DND-41 (cell line): ENCODE measurements around the gene RS1.

ENCODE experiments used
- EZH2 ChIP-seq: IDR thresholded peaks from 3 replicates; pipeline ENCODE4 v1.6.1; 2012; ENCODE audit warnings: borderline replicate concordance, low read depth, mild to moderate bottlenecking, moderate library complexity, low read length, inconsistent platforms; ENCODE audit not compliant: severe bottlenecking
- TF ChIP-seq, protein P1 (sequence below): IDR thresholded peaks from 2 replicates; pipeline ENCODE4 v1.5.1; 2012; ENCODE audit warnings: borderline replicate concordance, low read length, moderate library complexity, mild to moderate bottlenecking; ENCODE audit not compliant: poor library complexity, severe bottlenecking; ENCODE audit errors: extremely low read depth

DNA sequence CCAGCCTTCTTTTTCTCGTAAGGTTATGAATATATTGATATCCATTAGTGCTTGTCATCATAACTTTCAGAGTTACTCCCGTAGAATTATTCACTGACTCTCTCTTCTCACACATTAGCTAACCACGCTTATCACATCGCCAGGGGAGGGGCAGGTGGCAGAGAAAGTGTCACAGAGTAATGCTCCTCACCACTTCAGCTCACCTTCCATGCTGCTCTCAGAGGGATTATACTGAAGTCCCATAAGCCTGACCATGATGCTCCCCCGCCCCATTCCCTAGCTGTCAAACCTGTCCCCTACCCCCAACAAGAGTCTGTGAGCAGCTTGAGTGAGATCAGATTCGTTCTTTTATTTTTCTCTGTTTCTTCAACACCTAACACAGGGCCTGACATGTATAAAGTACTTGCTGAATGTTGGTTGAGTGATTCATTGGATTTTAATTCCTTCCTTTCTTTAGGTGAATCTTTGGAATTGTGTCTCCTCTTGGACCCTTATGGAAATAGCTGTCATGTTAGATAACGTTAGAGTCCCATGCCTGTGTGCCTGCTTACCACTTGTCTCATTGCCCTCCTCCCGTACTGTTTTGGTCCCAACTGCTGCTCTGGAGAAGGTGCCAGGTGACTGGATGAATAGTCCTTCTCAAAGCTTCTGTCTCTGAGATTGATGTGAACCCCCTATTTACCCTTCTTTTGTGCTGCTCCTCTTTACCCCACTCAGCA is 55.1 kb downstream of the RS1 start:
- TF ChIP-seq, protein P1, sequence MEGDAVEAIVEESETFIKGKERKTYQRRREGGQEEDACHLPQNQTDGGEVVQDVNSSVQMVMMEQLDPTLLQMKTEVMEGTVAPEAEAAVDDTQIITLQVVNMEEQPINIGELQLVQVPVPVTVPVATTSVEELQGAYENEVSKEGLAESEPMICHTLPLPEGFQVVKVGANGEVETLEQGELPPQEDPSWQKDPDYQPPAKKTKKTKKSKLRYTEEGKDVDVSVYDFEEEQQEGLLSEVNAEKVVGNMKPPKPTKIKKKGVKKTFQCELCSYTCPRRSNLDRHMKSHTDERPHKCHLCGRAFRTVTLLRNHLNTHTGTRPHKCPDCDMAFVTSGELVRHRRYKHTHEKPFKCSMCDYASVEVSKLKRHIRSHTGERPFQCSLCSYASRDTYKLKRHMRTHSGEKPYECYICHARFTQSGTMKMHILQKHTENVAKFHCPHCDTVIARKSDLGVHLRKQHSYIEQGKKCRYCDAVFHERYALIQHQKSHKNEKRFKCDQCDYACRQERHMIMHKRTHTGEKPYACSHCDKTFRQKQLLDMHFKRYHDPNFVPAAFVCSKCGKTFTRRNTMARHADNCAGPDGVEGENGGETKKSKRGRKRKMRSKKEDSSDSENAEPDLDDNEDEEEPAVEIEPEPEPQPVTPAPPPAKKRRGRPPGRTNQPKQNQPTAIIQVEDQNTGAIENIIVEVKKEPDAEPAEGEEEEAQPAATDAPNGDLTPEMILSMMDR: no peak
- no peak for TF ChIP-seq EZH2
